ENCODE results near the gene RASGEF1B. TPM values are rescaled to one million over a fixed set of nuclear protein-coding genes. Genes with fewer than 3 reads are reported as not detected.

The RASGEF1B gene
- total RNA-seq, 4 donors from 2014 or later: 4.0 to 14.7 (median 9.4) TPM

- no peak for ATAC-seq
- Histone ChIP-seq H3K36me3 (peaks cover 0 to 75% of the 10 kb centered on the region in 2 donors), H3K27ac (no peak overlapping the region), H3K9me3 (no peaks in the 10 kb centered on the region), H3K4me1 (no peaks in the 10 kb centered on the region), H3K4me3 (no peak overlapping the region), H3K27me3 (no peaks in the 10 kb centered on the region)
- no peak for TF ChIP-seq POLR2A (IDR thresholded peaks at IDR 0.05)
- TF ChIP-seq EP300 (IDR thresholded peaks at IDR 0.05): no peak
- no peak for TF ChIP-seq POLR2AphosphoS5 (IDR thresholded peaks at IDR 0.05)
- TF ChIP-seq, protein P1, sequence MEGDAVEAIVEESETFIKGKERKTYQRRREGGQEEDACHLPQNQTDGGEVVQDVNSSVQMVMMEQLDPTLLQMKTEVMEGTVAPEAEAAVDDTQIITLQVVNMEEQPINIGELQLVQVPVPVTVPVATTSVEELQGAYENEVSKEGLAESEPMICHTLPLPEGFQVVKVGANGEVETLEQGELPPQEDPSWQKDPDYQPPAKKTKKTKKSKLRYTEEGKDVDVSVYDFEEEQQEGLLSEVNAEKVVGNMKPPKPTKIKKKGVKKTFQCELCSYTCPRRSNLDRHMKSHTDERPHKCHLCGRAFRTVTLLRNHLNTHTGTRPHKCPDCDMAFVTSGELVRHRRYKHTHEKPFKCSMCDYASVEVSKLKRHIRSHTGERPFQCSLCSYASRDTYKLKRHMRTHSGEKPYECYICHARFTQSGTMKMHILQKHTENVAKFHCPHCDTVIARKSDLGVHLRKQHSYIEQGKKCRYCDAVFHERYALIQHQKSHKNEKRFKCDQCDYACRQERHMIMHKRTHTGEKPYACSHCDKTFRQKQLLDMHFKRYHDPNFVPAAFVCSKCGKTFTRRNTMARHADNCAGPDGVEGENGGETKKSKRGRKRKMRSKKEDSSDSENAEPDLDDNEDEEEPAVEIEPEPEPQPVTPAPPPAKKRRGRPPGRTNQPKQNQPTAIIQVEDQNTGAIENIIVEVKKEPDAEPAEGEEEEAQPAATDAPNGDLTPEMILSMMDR (IDR thresholded peaks at IDR 0.05): no peak
- WGBS, 2 donors (ENCODE audit: low coverage in 1 of 2): 42 to 62% methylated on average over 5 of the region's 5 CpGs
These were observed 17.2 kb downstream of the RASGEF1B start for GRCh38 chr4:81454499-81454898.

GRCh38 chr4:81453024-81453423 lies 18.7 kb downstream of the RASGEF1B start:
- TF ChIP-seq EP300 (IDR thresholded peaks at IDR 0.05): no peak
- Histone ChIP-seq H3K27ac (no peak overlapping the region), H3K4me3 (no peak overlapping the region), H3K36me3 (peaks cover 0 to 81% of the 10 kb centered on the region in 2 donors), H3K27me3 (no peaks in the 10 kb centered on the region), H3K9me3 (no peaks in the 10 kb centered on the region), H3K4me1 (no peaks in the 10 kb centered on the region)
- ATAC-seq: no peak
- WGBS, 2 donors (ENCODE audit: low coverage in 1 of 2): 79 to 88% methylated on average over 4 of the region's 4 CpGs

DNA sequence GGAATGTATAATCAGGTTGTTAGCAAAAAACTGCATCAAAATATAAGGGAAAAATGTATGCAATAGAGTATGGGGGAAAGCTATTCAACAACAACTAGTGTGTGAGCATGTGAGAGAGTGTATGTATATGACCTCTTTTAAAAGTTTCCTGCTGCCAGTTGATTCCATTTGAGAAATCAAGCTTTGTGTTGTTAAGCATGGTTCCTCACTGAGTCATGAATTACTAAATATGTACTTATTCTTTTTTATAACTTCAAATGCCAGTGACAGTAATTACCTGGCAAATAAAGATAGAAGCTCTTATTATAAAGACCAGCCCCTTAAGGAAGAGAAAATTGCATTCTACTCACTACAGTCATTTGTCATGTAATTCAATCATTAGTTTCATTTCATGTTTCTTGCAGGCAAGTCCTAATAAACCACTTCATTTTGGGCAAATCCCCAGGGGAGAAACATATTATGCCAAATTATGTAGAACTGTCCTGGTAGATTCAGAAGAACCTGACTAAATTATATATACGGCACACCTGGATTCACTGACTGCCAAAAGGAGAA lies 19.2 kb downstream of the RASGEF1B start:
- Histone ChIP-seq H3K27me3 (no peaks in the 10 kb centered on the region), H3K27ac (no peak overlapping the region), H3K4me3 (no peak overlapping the region), H3K9me3 (no peaks in the 10 kb centered on the region), H3K4me1 (no peaks in the 10 kb centered on the region), H3K36me3 (peaks cover 0 to 81% of the 10 kb centered on the region in 2 donors)
- WGBS, 2 donors (ENCODE audit: low coverage in 1 of 2): 67 to 86% methylated on average over 1 of the region's 1 CpG
- ATAC-seq: no peak
- TF ChIP-seq, protein P1 (IDR thresholded peaks at IDR 0.05): no peak
- no peak for TF ChIP-seq POLR2A (IDR thresholded peaks at IDR 0.05)
- no peak for TF ChIP-seq POLR2AphosphoS5 (IDR thresholded peaks at IDR 0.05)
- no peak for TF ChIP-seq EP300 (IDR thresholded peaks at IDR 0.05)

- no peak overlapping the region for H3K27ac ChIP-seq
- TF ChIP-seq, protein P1 (IDR thresholded peaks at IDR 0.05): no peak
- no peak for TF ChIP-seq POLR2A (IDR thresholded peaks at IDR 0.05)
- no peak for TF ChIP-seq EP300 (IDR thresholded peaks at IDR 0.05)
- no peak for TF ChIP-seq POLR2AphosphoS5 (IDR thresholded peaks at IDR 0.05)
These were observed 22.7 kb downstream of the RASGEF1B start for GRCh38 chr4:81449015-81449414.

GRCh38 chr4:81447566-81448229 lies 24.0 kb downstream of the RASGEF1B start:
- no peaks in the 10 kb centered on the region for H3K4me1 ChIP-seq
- ATAC-seq: no peak
- 85 to 100% methylated on average over 3 to 4 of the region's 10 CpGs for WGBS, 2 donors (ENCODE audit: low coverage in 1 of 2)
- no peak overlapping the region for H3K4me3 ChIP-seq
- H3K27me3 ChIP-seq: no peaks in the 10 kb centered on the region
- TF ChIP-seq POLR2AphosphoS5 (IDR thresholded peaks at IDR 0.05) (no peak), EP300 (IDR thresholded peaks at IDR 0.05) (no peak), POLR2A (IDR thresholded peaks at IDR 0.05) (no peak)
- TF ChIP-seq, protein P1 (IDR thresholded peaks at IDR 0.05): no peak
- H3K9me3 ChIP-seq: no peaks in the 10 kb centered on the region
- H3K36me3 ChIP-seq: peaks cover 0 to 70% of the 10 kb centered on the region in 2 donors
- H3K27ac ChIP-seq: no peak overlapping the region

More at GRCh38 chr4:81449015-81449414, 22.7 kb downstream of the RASGEF1B start:
- H3K27me3 ChIP-seq: no peaks in the 10 kb centered on the region
- no peak for ATAC-seq
- 22 to 80% methylated on average over 1 to 6 of the region's 6 CpGs for WGBS, 2 donors (ENCODE audit: low coverage in 1 of 2)
- H3K9me3 ChIP-seq: no peaks in the 10 kb centered on the region
- no peaks in the 10 kb centered on the region for H3K4me1 ChIP-seq
- H3K36me3 ChIP-seq: peaks cover 0 to 84% of the 10 kb centered on the region in 2 donors
- no peak overlapping the region for H3K4me3 ChIP-seq

Measured in gastroesophageal sphincter (tissue), 4 donors.